Breast epithelium (tissue), 4 donors: Measurements from ENCODE around the gene ADRM1. TPM values are rescaled to one million over a fixed set of nuclear protein-coding genes. Genes with fewer than 3 reads are reported as not detected.

Experiments
- DNase-seq, 2 donors: peaks; one replicate each; pipeline ENCODE4 v3.0.0-alpha.2; 2019; ENCODE audit warnings: low spot score in 2 of 2
- H3K27ac ChIP-seq, 2 donors: fragments of 200-600 bp; sonication (generic) in 1 of 2; one replicate each; pipeline ENCODE4 v1.5.1; 2016 to 2019; ENCODE audit warnings: mild to moderate bottlenecking in 1 of 2
- H3K27me3 ChIP-seq, 2 donors: fragments of 200-600 bp; sonication (generic) in 1 of 2; one replicate each; pipeline versions ENCODE4 v1.5.1 to v1.6.0; 2017 to 2019; ENCODE audit warnings: control low read depth in 1 of 2, mild to moderate bottlenecking in 1 of 2
- H3K36me3 ChIP-seq: fragments of 200-600 bp; one replicate; pipeline ENCODE4 v1.5.1; 2019
- H3K4me1 ChIP-seq, 2 donors: fragments of 200-600 bp; sonication (generic); one replicate each; pipeline ENCODE4 v1.5.1; 2016 to 2019; ENCODE audit warnings: control low read depth in 1 of 2
- H3K4me3 ChIP-seq, 3 donors: fragments of 200-600 bp; sonication (generic); 1 replicate in 2 of 3; 2 replicates in 1 of 3; pipeline ENCODE4 v1.5.1; 2016 to 2019; ENCODE audit warnings: mild to moderate bottlenecking in 3 of 3, moderate library complexity in 2 of 3
- H3K9me3 ChIP-seq, 2 donors: fragments of 200-600 bp; sonication (generic) in 1 of 2; one replicate each; pipeline ENCODE4 v1.5.1; 2016 to 2019; ENCODE audit warnings: control low read depth in 1 of 2
- POLR2A ChIP-seq: fragments of 450-650 bp; IDR thresholded peaks from one replicate; pipeline ENCODE4 v1.6.1; 2016; ENCODE audit warnings: antibody characterized with exemption, mild to moderate bottlenecking, moderate library complexity
- POLR2AphosphoS5 ChIP-seq, 3 donors: sonication (generic); formaldehyde crosslinking; IDR thresholded peaks; one replicate each; pipeline ENCODE4 v1.6.1; 2017; ENCODE audit warnings: antibody characterized with exemption in 3 of 3
- intact Hi-C: fragments of 100-400 bp; cut with DNase I; formaldehyde crosslinking; loops from one replicate; pipeline ENCODE4 v1.15.1; 2023; ENCODE audit warnings: low total_unique reads
- total RNA-seq, 3 donors: library from RNA; depleted of rRNA; stranded (reverse); fragments of >200 nt; gene quantifications; one replicate each; pipeline ENCODE4 v1.1.0, GENCODE V29; 2016
- TF ChIP-seq, protein P1 (sequence below), 3 donors: fragments of 450-650 bp; IDR thresholded peaks; one replicate each; pipeline ENCODE4 v1.5.1; 2016 to 2017; ENCODE audit warnings: antibody characterized with exemption in 3 of 3, mild to moderate bottlenecking in 3 of 3, moderate library complexity in 3 of 3

The ADRM1 gene
- total RNA-seq, 3 donors from 2014 or later = 80.2 to 131 (median 105) TPM

DNA sequence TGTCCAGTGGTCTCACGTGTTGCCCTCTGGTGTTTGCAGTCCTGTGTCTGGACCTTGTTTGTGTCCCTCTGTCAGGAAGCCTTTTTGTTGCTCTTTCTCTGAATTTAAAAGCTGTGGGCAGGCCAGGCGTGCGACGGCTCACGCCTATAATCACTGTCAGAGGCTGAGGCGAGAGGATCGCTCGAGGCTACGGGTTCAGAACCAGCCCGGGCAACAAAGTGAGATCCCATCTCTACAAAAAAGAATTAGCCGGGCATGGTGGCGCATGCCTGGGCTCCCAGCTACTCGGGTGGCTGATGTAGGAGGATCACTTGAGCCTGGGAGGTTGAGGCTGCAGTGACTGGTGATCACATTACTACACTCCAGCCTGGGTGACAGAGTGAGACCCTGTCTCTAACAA lies 35.9 kb upstream of the ADRM1 start:
- intact Hi-C loops = no loop called here
- no peak overlapping the region for H3K4me3 ChIP-seq
- no peaks in the 10 kb centered on the region for H3K27me3 ChIP-seq
- no peaks in the 10 kb centered on the region for H3K4me1 ChIP-seq
- no peak overlapping the region for H3K27ac ChIP-seq
- TF ChIP-seq POLR2AphosphoS5 (IDR thresholded peaks at IDR 0.05) (no peak), POLR2A (no peak)
- TF ChIP-seq, protein P1, sequence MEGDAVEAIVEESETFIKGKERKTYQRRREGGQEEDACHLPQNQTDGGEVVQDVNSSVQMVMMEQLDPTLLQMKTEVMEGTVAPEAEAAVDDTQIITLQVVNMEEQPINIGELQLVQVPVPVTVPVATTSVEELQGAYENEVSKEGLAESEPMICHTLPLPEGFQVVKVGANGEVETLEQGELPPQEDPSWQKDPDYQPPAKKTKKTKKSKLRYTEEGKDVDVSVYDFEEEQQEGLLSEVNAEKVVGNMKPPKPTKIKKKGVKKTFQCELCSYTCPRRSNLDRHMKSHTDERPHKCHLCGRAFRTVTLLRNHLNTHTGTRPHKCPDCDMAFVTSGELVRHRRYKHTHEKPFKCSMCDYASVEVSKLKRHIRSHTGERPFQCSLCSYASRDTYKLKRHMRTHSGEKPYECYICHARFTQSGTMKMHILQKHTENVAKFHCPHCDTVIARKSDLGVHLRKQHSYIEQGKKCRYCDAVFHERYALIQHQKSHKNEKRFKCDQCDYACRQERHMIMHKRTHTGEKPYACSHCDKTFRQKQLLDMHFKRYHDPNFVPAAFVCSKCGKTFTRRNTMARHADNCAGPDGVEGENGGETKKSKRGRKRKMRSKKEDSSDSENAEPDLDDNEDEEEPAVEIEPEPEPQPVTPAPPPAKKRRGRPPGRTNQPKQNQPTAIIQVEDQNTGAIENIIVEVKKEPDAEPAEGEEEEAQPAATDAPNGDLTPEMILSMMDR (IDR thresholded peaks at IDR 0.05) = no peak
- H3K36me3 ChIP-seq = peaks cover 8% of the 10 kb centered on the region
- H3K9me3 ChIP-seq = no peaks in the 10 kb centered on the region
- no peak for DNase-seq

DNA sequence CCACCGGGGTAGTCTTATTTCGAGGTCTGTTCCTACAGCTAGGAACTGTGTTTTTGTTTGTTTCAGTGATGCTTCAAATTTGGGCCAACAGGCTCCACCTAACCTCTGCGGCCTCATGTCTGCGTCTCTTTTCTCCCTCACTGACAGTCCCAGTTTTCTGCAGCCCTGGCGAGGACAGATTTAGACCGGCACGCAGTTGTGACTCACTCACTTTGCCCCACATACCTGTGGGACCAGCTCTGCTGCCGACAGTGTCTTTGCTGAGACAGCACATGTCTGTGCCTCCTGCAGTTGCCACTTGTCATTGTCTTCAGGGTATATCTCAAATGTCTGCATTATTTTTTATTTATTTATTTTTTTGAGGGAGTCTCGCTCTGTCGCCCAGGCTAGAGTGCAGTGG lies 35.3 kb upstream of the ADRM1 start:
- DNase-seq = no peak
- H3K9me3 ChIP-seq = no peaks in the 10 kb centered on the region
- intact Hi-C loops = no loop called here
- H3K27ac ChIP-seq = no peak overlapping the region
- H3K4me3 ChIP-seq = no peak overlapping the region
- H3K27me3 ChIP-seq = no peaks in the 10 kb centered on the region
- H3K4me1 ChIP-seq = no peaks in the 10 kb centered on the region
- H3K36me3 ChIP-seq = peaks cover 12% of the 10 kb centered on the region
- TF ChIP-seq POLR2A (no peak), POLR2AphosphoS5 (IDR thresholded peaks at IDR 0.05) (no peak)
- TF ChIP-seq, protein P1 (IDR thresholded peaks at IDR 0.05) = no peak

DNA sequence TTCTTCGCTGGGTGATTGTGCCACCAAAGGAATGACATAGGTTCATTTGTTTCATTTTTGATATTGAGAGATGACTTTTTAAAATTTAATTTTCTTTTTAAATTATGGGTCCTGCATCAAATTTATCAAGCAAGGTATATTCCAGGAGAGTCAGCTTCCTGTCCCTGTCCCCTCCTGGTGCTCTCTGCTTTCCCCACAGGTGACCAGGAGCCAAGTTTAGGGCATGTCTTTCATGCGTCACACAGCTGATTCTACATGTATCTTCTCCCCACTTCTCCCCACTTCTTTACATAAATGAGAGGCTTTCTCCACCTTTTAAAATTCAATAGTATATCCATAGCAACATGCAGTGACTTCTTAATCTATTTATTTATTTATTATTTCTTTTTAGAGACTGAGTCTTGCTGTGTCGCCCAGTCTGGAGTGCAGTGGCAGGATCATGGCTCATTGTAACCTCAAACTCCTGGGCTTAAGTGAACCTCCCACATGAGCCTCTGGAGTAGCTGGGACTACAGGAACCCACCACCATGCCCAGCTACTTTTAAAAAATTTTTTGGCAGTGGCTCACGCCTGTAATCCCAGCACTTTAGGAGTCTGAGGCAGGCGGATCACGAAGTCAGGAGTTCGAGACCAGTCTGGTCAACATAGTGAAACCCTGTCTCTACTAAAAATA lies 34.4 kb upstream of the ADRM1 start:
- Histone ChIP-seq H3K36me3 (peaks cover 18% of the 10 kb centered on the region), H3K27ac (no peak overlapping the region), H3K4me3 (no peak overlapping the region), H3K27me3 (no peaks in the 10 kb centered on the region), H3K4me1 (no peaks in the 10 kb centered on the region), H3K9me3 (no peaks in the 10 kb centered on the region)
- DNase-seq = no peak
- TF ChIP-seq POLR2A (no peak), POLR2AphosphoS5 (IDR thresholded peaks at IDR 0.05) (no peak)
- TF ChIP-seq, protein P1 (IDR thresholded peaks at IDR 0.05) = no peak
- intact Hi-C loops = no loop called here

DNA sequence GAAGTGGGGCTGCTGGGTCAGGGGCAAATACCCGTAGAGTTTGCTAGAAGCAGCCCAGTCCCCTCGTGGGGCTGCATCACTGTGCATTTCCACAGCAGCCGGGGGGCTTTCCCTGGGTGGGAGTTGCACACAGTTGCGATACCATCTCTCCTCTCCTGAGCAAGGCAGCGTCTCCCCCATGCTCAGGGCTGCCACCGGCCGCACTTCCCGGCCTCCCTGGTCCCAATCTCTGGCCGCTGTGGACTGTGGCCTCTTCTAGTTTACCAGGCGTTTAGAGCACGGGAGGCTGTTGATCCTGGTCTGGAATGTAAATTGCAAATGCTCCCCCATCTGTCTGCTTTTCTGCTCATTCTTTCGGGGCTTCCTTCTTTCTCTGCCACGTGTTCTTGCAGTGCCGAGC lies 33.4 kb upstream of the ADRM1 start:
- no peak for DNase-seq
- no peak overlapping the region for H3K4me3 ChIP-seq
- no peaks in the 10 kb centered on the region for H3K27me3 ChIP-seq
- H3K36me3 ChIP-seq = peaks cover 18% of the 10 kb centered on the region
- no peaks in the 10 kb centered on the region for H3K9me3 ChIP-seq
- TF ChIP-seq POLR2AphosphoS5 (IDR thresholded peaks at IDR 0.05) = no peak
- TF ChIP-seq, protein P1 (IDR thresholded peaks at IDR 0.05) = no peak
- no peak for TF ChIP-seq POLR2A
- intact Hi-C loops = no loop called here
- no peak overlapping the region for H3K27ac ChIP-seq
- no peaks in the 10 kb centered on the region for H3K4me1 ChIP-seq

DNA sequence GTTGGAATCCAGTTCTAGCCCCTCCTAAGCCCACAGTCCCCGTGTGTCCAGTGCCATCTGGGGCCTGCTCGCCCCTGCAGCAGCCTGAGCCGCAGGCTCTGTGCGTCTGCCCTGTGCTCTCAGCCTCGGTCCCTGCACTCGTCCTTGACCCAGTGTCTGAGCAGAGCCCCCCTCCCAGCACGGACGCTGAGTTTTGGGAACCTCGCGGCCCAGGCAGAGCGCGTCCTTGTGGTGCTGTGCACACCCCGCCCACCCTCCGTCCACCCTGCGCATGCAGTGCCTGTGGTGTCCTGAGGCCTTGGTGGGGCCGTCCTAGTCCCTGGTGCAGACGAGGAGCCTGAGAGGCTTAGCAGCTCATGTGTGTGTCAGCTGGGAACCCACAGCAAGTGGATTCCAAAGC lies 32.9 kb upstream of the ADRM1 start:
- Histone ChIP-seq H3K4me1 (no peaks in the 10 kb centered on the region), H3K9me3 (no peaks in the 10 kb centered on the region), H3K27ac (no peak overlapping the region), H3K27me3 (no peaks in the 10 kb centered on the region), H3K36me3 (peaks cover 15% of the 10 kb centered on the region), H3K4me3 (no peak overlapping the region)
- TF ChIP-seq POLR2A = no peak
- TF ChIP-seq, protein P1 (IDR thresholded peaks at IDR 0.05) = no peak
- no peak for TF ChIP-seq POLR2AphosphoS5 (IDR thresholded peaks at IDR 0.05)
- no peak for DNase-seq
- intact Hi-C loops = no loop called here
